Iris pigment epithelial cell (primary cell): Measurements from ENCODE around the gene SERPINE2.

Experiments
- DNase-seq: peaks from one replicate; pipeline ENCODE4 v3.0.0-alpha.2; 2011; ENCODE audit warnings: low read depth

The SERPINE2 gene

GRCh38 chr2:223976635-223977226, 62.4 kb downstream of the SERPINE2 start:
- DNase-seq, result peak; percentile 65

DNA sequence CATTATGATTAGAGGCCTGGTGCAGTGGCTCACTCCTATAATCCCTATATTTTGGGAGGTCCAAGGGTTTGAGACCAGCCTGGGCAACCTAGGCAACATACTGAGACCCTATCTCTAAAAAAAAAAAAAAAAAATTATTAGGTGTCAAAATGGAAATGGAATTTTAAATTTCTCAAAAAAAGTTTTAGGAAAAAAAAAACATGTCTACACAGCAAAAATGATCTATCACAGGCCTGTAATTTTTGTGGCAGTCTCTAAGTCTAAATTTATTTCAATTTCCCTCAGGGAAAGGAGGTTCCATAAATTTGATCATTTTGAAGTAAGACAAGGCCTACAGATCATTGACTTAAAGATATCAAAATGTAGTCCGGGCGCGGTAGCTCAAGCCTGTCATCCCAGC, 65.5 kb downstream of the SERPINE2 start:
- no peak for DNase-seq

- DNase-seq, result no peak
These were observed 66.4 kb downstream of the SERPINE2 start for GRCh38 chr2:223972656-223973102.

DNA sequence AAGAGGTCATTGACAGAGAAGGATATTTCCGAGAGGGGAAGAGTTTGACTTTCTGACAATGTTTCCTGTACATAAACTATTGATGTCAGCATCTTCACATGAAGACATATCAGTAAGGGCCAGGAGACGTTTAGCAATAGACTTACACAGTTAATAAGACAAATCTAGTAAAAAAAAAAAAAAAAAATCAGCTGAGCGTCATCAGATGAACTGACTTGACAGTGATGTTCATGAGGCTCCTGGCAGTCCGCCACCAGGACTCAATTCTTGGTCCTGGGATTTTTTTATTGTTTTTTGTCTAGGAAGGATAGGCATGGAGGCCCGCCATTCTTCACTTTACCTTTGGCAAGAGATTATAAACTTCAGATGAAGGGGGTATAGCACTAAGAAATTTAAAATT, 67.4 kb downstream of the SERPINE2 start:
- no peak for DNase-seq

GRCh38 chr2:223970343-223971128, 68.5 kb downstream of the SERPINE2 start:
- peak; percentile 60 for DNase-seq

DNA sequence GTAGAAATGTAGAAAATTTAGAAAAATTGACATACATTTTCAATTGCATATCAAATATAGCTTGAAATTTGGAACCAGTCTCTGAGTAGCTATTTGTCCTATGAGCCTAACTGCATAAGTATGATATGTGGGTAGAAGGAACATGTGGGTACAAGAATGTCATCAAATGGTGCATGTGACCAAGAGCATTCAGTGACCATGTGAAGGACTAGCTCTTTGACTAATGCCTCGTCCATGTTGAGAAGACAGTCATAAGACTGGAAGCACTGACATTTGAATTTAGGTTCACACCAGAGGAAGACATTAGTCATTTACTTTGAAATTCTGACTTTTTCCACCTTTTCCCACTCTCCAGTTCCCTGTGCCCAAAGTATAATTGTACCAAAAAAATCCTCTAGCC, 69.2 kb downstream of the SERPINE2 start:
- DNase-seq, result peak; percentile 21

DNA sequence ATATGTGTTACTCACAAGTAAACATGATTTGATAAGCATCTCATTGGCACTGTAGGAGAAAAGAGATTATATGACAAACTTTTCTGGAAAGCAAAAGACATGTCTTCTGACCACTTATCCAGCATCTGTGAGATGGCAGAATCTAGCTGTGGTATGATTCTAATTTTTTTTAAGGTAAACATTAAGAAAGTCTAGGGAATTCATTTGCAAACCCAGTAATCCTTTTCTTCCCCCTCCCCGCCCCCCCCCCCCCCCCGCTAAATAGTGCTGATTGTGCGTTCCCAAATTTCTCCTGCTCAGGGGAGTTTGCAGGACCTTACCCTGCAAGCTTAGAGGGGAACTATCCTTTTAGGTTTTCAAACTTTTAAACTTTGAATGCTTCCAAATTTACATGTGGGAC, 69.8 kb downstream of the SERPINE2 start:
- DNase-seq, result no peak

DNA sequence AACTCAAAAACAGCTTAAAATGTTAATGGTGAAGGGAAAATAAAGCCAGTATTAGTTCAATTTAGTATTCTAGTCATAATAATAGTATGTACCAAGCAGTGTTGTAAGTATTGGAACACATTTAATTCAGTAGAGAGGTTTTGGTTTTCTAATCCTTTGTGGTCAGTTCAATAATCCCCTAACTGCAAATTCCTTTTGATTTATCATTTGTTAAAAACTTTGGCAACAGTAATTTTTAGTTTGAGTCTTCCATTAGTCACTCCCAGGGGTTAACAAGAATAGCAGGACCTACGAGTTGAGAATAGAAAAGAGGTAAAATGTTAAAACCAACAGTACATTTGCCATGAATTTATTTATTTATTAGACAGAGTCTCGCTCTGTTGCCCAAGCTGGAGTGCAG, 71.1 kb downstream of the SERPINE2 start:
- DNase-seq, result peak; percentile 89

- peak; percentile 55 for DNase-seq
These were observed 79.4 kb downstream of the SERPINE2 start for GRCh38 chr2:223959688-223960087.

DNA sequence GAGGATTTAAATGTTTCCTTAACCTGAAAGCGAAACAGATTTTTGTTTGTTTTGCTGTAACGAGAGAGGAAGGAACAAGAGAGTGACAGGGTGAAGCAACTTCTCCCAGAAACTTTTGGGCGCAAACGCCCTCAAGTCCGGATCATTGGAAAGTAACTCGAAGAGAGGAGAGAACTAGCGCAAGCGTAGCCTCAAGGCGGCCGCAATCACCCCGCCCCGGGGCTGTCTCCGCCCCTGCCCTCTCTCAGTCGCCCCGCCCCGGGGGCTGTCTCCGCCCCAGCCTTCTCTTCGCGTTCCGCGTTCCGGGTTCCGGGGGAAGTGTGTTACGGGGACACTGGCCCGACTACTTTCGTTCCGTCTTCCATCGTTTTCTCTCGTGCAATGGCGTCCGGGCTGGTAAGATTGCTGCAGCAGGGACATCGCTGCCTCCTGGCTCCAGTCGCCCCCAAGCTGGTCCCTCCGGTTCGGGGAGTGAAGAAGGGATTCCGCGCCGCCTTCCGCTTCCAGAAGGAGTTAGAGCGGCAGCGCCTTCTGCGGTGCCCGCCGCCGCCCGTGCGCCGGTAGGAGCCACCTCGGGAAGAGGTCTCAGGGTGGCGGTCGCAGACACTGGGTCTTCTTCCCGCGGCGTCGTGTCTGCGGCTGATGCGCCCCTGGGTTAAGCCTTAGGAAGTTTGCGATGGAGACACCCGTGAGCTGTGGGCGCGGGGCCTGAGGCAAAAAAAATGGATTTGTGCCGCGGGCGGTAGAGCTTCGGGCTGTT, 81.8 kb downstream of the SERPINE2 start, which contains the start of gene MRPL44:
TSS of gene MRPL44 (plus strand) at position 372 of the 760 bp plus-strand sequence. CDS start at position 382, 10 bp downstream.
- DNase-seq, result peak; percentile 95

- DNase-seq, result no peak
These were observed 82.8 kb downstream of the SERPINE2 start for GRCh38 chr2:223956300-223956699.

GRCh38 chr2:223954401-223954800, 84.7 kb downstream of the SERPINE2 start:
- DNase-seq, result peak; percentile 98

GRCh38 chr2:223952280-223952968, 86.7 kb downstream of the SERPINE2 start:
- DNase-seq, result no peak

GRCh38 chr2:223950448-223951347, 88.4 kb downstream of the SERPINE2 start:
- DNase-seq, result no peak

DNA sequence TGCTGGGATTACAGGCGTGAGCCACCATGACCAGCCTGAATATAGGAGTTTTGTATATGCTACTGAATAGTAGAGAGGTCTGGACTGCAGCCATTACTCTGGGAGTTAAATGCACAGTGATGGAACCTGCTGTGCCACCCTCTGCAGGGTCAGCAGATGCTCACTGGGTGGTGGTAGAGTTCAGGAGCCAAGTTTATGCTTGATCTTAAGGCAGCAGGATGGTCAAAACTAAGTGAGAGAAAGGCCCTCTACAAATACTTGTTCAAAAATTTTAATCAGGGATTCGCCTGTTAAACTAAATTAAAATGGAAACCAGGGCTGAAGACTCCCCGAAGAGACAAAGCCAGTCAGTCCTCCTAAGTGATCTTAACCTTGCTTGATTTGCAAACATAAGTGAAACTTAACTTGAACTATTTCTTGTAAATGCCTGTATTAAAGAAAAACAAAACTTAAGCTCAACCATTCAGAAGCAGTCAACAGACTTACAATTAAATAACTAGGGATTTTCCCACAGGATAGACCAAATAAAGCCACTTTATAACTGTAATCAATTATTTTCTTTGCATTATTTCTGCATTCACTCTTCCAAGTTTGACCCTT, 89.7 kb downstream of the SERPINE2 start:
- no peak for DNase-seq

DNA sequence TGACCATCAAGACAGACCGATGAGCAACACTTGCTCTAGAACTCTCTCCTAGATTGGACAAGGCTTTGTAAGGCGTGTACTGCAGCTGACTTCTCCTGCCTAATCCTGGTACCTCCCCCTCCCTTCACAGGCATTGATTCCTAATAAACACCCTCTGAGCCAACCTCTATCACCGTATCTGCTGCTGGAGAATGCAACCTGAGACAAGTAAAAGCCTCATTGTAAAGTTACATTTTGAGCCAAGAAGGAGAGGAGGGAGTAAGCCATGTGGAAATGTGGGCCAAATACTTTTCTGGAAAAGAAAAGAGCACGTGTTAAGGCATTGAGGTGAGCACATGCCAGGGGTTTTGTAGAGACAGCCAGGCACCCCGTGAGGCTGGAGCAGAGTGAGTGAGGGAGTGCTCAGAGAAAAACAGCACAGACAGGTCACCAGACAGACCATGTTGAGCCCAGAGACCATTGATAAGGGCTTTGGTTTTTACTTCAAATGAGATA, 91.3 kb downstream of the SERPINE2 start:
- no peak for DNase-seq

GRCh38 chr2:223945755-223946154, 93.3 kb downstream of the SERPINE2 start:
- no peak for DNase-seq

GRCh38 chr2:223944703-223945531, 94.2 kb downstream of the SERPINE2 start, which contains the start of gene WDFY1:
Gene WDFY1, minus strand, starts transcription at chr2:223945335. Its CDS starts 51 bp downstream, at chr2:223945284.
- DNase-seq, result peak; percentile 94

DNA sequence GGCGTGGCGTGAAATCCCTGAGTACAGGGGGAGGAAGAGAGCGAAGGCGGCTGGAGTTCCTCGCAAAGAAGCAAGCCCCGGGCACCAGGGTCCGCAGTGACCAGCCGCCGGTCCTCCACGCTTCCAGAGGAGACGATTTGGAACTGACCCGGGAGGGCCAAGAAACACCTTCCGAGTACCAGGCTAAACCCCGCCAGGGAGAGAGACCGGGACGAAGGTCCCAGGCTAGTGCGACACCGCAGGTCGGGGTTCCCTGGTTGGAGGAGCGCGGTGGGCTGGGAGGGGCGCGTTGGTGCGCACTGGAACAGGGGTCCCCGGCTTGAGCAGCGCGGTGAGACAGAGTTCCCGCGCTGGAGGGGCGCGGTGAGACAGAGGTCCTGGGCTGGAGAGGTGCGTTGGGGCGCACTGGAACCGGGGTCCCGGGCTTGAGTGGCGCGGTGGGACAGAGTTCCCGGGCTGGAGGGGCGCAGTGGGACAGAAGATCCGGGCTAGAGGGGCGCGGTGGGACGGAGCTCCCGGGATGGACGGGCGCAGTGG, 94.9 kb downstream of the SERPINE2 start:
- peak; percentile 36 for DNase-seq
